Eye (tissue), 1 donor: ENCODE measurements around the gene SLC25A42.
"Not testable (repeated sequence)": the region's sequence is repeated elsewhere in the genome, so short reads cannot be mapped to it uniquely, and the experiment has no call there.

Experiments
- DNase-seq: peaks from one replicate; pipeline ENCODE4 v3.0.0-alpha.2; 2015

Gene SLC25A42

GRCh38 chr19:19138109-19138981 lies 74.6 kb downstream of the SLC25A42 start, which contains the start of gene TMEM161A:
TMEM161A (minus strand) TSS chr19:19138478; CDS start chr19:19138428, 50 bp downstream.
- DNase-seq, result peak; percentile 100

- DNase-seq, result no peak
Observed at GRCh38 chr19:19139876-19140229, 76.1 kb downstream of the SLC25A42 start.

- DNase-seq, result no peak
Observed at GRCh38 chr19:19140476-19140875, 76.7 kb downstream of the SLC25A42 start.

GRCh38 chr19:19142347-19142746 lies 78.6 kb downstream of the SLC25A42 start:
- no peak for DNase-seq

GRCh38 chr19:19145281-19145680 lies 81.5 kb downstream of the SLC25A42 start:
- DNase-seq, result no peak

GRCh38 chr19:19145684-19146608 lies 82.2 kb downstream of the SLC25A42 start:
- peak; percentile 91 for DNase-seq

- no peak for DNase-seq
Observed at GRCh38 chr19:19146865-19147264, 83.1 kb downstream of the SLC25A42 start.

- DNase-seq, result no peak
Observed at GRCh38 chr19:19147344-19147743, 83.5 kb downstream of the SLC25A42 start.

- not testable (repeated sequence) for DNase-seq
Observed at GRCh38 chr19:19148504-19148903, 84.7 kb downstream of the SLC25A42 start.

- DNase-seq, result no peak
Observed at GRCh38 chr19:19149435-19149834, 85.6 kb downstream of the SLC25A42 start.

GRCh38 chr19:19151418-19151817 lies 87.6 kb downstream of the SLC25A42 start:
- no peak for DNase-seq

- DNase-seq, result no peak
Observed at GRCh38 chr19:19152668-19153384, 89.0 kb downstream of the SLC25A42 start.

- DNase-seq, result no peak
Observed at GRCh38 chr19:19154768-19155494, 91.1 kb downstream of the SLC25A42 start.

- DNase-seq, result no peak
Observed at GRCh38 chr19:19155495-19156219, 91.9 kb downstream of the SLC25A42 start.

- no peak for DNase-seq
Observed at GRCh38 chr19:19157808-19158207, 94.0 kb downstream of the SLC25A42 start.

GRCh38 chr19:19159534-19159933 lies 95.7 kb downstream of the SLC25A42 start:
- DNase-seq, result no peak

GRCh38 chr19:19160461-19161035 lies 96.8 kb downstream of the SLC25A42 start:
- no peak for DNase-seq

GRCh38 chr19:19162495-19162894 lies 98.7 kb downstream of the SLC25A42 start:
- DNase-seq, result no peak
